ENCODE results near the gene ATP10A.

DNA sequence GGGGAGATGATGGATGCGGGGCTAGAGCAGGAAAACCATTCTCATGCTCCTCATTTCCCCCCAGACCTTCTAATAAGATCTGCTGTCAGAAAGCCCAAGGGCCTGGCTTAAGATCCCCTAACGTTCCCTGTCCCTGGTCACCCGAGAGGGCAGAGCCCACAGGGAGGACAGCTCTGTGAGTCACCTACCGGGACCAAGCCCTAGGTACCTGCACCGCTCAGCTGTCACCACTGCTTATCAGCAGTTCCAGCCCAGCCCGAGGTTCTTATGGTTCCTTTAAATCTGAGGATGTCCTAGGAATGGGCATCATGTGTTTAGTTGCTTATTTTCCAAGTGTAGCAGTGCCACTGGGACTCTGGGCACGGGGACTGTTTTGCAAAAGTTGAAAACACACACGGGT, 53.0 kb downstream of the ATP10A start:
- no peak for TF ChIP-seq MXD4 (CRISPR knock-in tag; IDR thresholded peaks at IDR 0.05; ENCODE audit: borderline replicate concordance)
- TF ChIP-seq, protein P1, sequence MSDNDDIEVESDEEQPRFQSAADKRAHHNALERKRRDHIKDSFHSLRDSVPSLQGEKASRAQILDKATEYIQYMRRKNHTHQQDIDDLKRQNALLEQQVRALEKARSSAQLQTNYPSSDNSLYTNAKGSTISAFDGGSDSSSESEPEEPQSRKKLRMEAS (CRISPR knock-in tag; IDR thresholded peaks at IDR 0.05) = no peak
- TF ChIP-seq CREB1 (CRISPR knock-in tag; IDR thresholded peaks at IDR 0.05) = no peak
- no peak for TF ChIP-seq GTF2I (CRISPR knock-in tag; conservative IDR thresholded peaks at IDR 0.05)
- TF ChIP-seq, protein P2, sequence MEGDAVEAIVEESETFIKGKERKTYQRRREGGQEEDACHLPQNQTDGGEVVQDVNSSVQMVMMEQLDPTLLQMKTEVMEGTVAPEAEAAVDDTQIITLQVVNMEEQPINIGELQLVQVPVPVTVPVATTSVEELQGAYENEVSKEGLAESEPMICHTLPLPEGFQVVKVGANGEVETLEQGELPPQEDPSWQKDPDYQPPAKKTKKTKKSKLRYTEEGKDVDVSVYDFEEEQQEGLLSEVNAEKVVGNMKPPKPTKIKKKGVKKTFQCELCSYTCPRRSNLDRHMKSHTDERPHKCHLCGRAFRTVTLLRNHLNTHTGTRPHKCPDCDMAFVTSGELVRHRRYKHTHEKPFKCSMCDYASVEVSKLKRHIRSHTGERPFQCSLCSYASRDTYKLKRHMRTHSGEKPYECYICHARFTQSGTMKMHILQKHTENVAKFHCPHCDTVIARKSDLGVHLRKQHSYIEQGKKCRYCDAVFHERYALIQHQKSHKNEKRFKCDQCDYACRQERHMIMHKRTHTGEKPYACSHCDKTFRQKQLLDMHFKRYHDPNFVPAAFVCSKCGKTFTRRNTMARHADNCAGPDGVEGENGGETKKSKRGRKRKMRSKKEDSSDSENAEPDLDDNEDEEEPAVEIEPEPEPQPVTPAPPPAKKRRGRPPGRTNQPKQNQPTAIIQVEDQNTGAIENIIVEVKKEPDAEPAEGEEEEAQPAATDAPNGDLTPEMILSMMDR (IDR thresholded peaks at IDR 0.05) = no peak
- no peak for TF ChIP-seq ZNF317 (CRISPR knock-in tag; IDR thresholded peaks at IDR 0.05; ENCODE audit: borderline replicate concordance, low read depth)
- TF ChIP-seq NR2C2 (CRISPR knock-in tag; IDR thresholded peaks at IDR 0.05) = no peak
- no peak for TF ChIP-seq JUN (CRISPR knock-in tag; IDR thresholded peaks at IDR 0.05)
- TF ChIP-seq FOXP1 (CRISPR knock-in tag; IDR thresholded peaks at IDR 0.05; ENCODE audit: borderline replicate concordance) = no peak
- no peak for TF ChIP-seq NFYB (CRISPR knock-in tag; conservative IDR thresholded peaks at IDR 0.05; ENCODE audit: low read depth)

Measured in WTC11 (cell line).